ENCODE results near the gene FOSL2. TPM values are rescaled to one million over a fixed set of nuclear protein-coding genes. Genes with fewer than 3 reads are reported as not detected.

FOSL2 gene
- total and polyA plus RNA-seq, 2 donors (not counting 1 experiment from before 2014, with no cell fraction given), result 2.5 to 37.7 TPM

DNA sequence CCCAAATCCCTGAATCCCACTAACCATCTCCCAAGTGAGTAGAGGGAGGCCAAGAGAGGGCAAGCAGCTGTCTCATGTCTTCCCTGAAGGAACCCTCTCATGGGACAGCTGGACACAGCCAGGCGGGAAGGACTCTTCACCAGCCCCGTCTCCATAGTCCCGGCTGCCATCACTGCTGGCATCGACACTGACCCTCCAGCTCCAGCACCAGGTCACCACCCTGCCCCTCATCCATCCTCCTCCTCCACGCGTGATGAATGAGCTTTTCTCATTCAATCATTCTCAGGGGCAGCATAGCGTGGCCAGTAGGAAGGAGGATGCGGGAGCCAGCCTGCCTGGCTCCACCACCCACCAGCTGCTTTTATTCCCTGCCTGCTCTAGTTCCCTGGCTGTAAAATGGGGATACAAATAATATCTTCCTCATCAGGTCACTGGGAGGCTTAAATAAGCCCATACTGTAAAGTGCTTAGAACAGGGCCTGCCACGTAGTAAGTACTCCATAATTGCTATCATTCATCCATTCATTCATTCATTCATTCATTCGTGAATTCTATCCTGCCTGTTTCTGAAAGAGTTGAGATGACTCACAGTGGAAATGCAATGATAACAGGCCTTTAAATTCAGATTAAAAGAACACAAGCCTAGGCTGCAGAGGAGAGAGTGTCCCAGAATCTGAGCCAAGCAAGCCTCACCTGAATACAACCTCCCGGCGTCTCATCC lies 30.5 kb upstream of the FOSL2 start:
- Histone ChIP-seq H3K4me1 (ENCODE audit: control insufficient read depth in 2 of 2, insufficient read depth in 2 of 2, low read length in 2 of 2) (peaks cover 15 to 31% of the 10 kb centered on the region in 2 donors), H3K9me3 (ENCODE audit: control extremely low read depth in 1 of 3, control insufficient read depth in 2 of 3, insufficient read depth in 1 of 3, low read length in 2 of 3) (peaks cover 0 to 6% (median 0%) of the 10 kb centered on the region in 3 donors), H3K9ac (ENCODE audit: low read length) (no peak overlapping the region), H4K20me1 (ENCODE audit: control insufficient read depth, insufficient read depth, low read length, poor library complexity, severe bottlenecking) (no peaks in the 10 kb centered on the region), H3K4me2 (replicated peaks; ENCODE audit: low read depth, low read length, poor library complexity, severe bottlenecking) (no peak overlapping the region), H3K36me3 (replicated peaks in 1 of 2; ENCODE audit: control extremely low read depth in 1 of 2, control insufficient read depth in 1 of 2, extremely low read depth in 1 of 2, insufficient read depth in 2 of 2, low read length in 1 of 2) (no peaks in the 10 kb centered on the region), H3K79me2 (ENCODE audit: control insufficient read depth, insufficient read depth, low read length) (no peaks in the 10 kb centered on the region), H3K4me3 (ENCODE audit: control extremely low read depth in 1 of 5, extremely low read depth in 1 of 5, insufficient read depth in 1 of 5, low read depth in 2 of 5, low read length in 4 of 5) (no peak overlapping the region), H3K27me3 (replicated peaks in 1 of 4; ENCODE audit: control extremely low read depth in 1 of 4, control insufficient read depth in 3 of 4, insufficient read depth in 4 of 4, low read length in 3 of 4) (peaks cover 0 to 7% (median 0%) of the 10 kb centered on the region in 4 experiments), H2AFZ (ENCODE audit: insufficient read depth, low read depth, low read length, poor library complexity, severe bottlenecking) (no peak overlapping the region), H3K27ac (ENCODE audit: low read length in 2 of 2) (no peak overlapping the region)
- intact Hi-C loops (cut with micrococcal nuclease), result no loop called here
- Mint-ChIP-seq H3K4me1 (peaks cover 29% of the 10 kb centered on the region), H3K27me3 (peaks cover 8% of the 10 kb centered on the region), H3K9me3 (ENCODE audit: insufficient read depth) (no peaks in the 10 kb centered on the region), H3K27ac (no peak overlapping the region), H3K4me3 (no peak overlapping the region)
- WGBS (ENCODE audit: insufficient coverage), result 80% methylated on average over 8 of the region's 12 CpGs
- DNase-seq (no peak), ATAC-seq (ENCODE audit: low read depth) (no peak)
- TF ChIP-seq, protein P1, sequence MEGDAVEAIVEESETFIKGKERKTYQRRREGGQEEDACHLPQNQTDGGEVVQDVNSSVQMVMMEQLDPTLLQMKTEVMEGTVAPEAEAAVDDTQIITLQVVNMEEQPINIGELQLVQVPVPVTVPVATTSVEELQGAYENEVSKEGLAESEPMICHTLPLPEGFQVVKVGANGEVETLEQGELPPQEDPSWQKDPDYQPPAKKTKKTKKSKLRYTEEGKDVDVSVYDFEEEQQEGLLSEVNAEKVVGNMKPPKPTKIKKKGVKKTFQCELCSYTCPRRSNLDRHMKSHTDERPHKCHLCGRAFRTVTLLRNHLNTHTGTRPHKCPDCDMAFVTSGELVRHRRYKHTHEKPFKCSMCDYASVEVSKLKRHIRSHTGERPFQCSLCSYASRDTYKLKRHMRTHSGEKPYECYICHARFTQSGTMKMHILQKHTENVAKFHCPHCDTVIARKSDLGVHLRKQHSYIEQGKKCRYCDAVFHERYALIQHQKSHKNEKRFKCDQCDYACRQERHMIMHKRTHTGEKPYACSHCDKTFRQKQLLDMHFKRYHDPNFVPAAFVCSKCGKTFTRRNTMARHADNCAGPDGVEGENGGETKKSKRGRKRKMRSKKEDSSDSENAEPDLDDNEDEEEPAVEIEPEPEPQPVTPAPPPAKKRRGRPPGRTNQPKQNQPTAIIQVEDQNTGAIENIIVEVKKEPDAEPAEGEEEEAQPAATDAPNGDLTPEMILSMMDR (IDR thresholded peaks at IDR 0.05), result no peak
- TF ChIP-seq EZH2 (IDR thresholded peaks at IDR 0.05; ENCODE audit: borderline replicate concordance, insufficient read depth, low read depth, low read length, poor library complexity, severe bottlenecking), result no peak
- ChIA-PET POLR2A (no interaction called here), CTCF (no interaction called here)

DNA sequence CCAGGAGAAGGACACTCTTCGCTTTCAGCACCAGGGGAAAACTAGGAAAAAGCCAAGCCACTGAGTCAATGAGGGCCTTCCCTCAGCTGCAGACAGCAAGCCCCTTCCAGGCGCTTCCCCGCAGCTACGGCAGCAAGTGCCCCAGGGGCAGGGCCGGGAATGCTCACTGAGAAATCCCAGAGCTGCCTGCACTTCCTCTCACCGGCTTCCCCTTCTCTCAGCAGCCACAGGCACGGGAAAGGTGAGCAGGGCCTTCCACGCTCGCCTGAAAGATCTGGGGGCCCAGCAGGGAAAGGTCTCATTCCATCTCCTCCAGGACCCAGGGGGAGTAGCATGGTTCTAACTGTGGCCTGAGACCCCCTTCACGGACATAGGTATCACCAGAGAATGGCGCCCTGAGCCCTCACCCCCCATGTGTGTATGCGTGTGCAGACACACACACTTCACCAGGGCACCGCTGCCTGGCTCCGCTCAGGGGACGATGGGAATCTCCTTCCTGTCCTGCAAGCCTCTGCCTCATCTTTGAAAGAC lies 29.6 kb upstream of the FOSL2 start:
- TF ChIP-seq, protein P1 (IDR thresholded peaks at IDR 0.05), result no peak
- TF ChIP-seq EZH2 (IDR thresholded peaks at IDR 0.05; ENCODE audit: borderline replicate concordance, insufficient read depth, low read depth, low read length, poor library complexity, severe bottlenecking), result no peak
- POLR2A ChIA-PET, result interaction anchor here (0.6 kb wide), 1 partner anchor 28 kb away, joined by 8 read pairs; no protein-coding TSS in a partner anchor
- no peak overlapping the region for H3K4me3 Mint-ChIP-seq
- Histone ChIP-seq H3K4me1 (ENCODE audit: control insufficient read depth in 2 of 2, insufficient read depth in 2 of 2, low read length in 2 of 2) (peaks cover 15 to 31% of the 10 kb centered on the region in 2 donors), H3K9me3 (ENCODE audit: control extremely low read depth in 1 of 3, control insufficient read depth in 2 of 3, insufficient read depth in 1 of 3, low read length in 2 of 3) (peaks cover 0 to 6% (median 0%) of the 10 kb centered on the region in 3 donors), H2AFZ (ENCODE audit: insufficient read depth, low read depth, low read length, poor library complexity, severe bottlenecking) (no peak overlapping the region), H3K27ac (ENCODE audit: low read length in 2 of 2) (no peak overlapping the region), H3K36me3 (replicated peaks in 1 of 2; ENCODE audit: control extremely low read depth in 1 of 2, control insufficient read depth in 1 of 2, extremely low read depth in 1 of 2, insufficient read depth in 2 of 2, low read length in 1 of 2) (no peaks in the 10 kb centered on the region), H4K20me1 (ENCODE audit: control insufficient read depth, insufficient read depth, low read length, poor library complexity, severe bottlenecking) (no peaks in the 10 kb centered on the region), H3K4me3 (ENCODE audit: control extremely low read depth in 1 of 5, extremely low read depth in 1 of 5, insufficient read depth in 1 of 5, low read depth in 2 of 5, low read length in 4 of 5) (no peak overlapping the region), H3K27me3 (replicated peaks in 1 of 4; ENCODE audit: control extremely low read depth in 1 of 4, control insufficient read depth in 3 of 4, insufficient read depth in 4 of 4, low read length in 3 of 4) (peaks cover 0 to 7% (median 0%) of the 10 kb centered on the region in 4 experiments), H3K4me2 (replicated peaks; ENCODE audit: low read depth, low read length, poor library complexity, severe bottlenecking) (no peak overlapping the region), H3K79me2 (ENCODE audit: control insufficient read depth, insufficient read depth, low read length) (no peaks in the 10 kb centered on the region), H3K9ac (ENCODE audit: low read length) (no peak overlapping the region)
- CTCF ChIA-PET, result no interaction called here
- intact Hi-C loops (cut with micrococcal nuclease), result no loop called here
- no peak overlapping the region for H3K27ac Mint-ChIP-seq
- peaks cover 14% of the 10 kb centered on the region for H3K27me3 Mint-ChIP-seq
- peaks cover 33% of the 10 kb centered on the region for H3K4me1 Mint-ChIP-seq
- no peaks in the 10 kb centered on the region for H3K9me3 Mint-ChIP-seq (ENCODE audit: insufficient read depth)
- ATAC-seq (ENCODE audit: low read depth) (no peak), DNase-seq (no peak)
- WGBS (ENCODE audit: insufficient coverage), result 84% methylated on average over 10 of the region's 15 CpGs
